Endodermal cell (in vitro differentiated cells): ENCODE data around the gene PLOD2. TPM values are rescaled to one million over a fixed set of nuclear protein-coding genes. Genes with fewer than 3 reads are reported as not detected.

Source experiments
- DNase-seq: peaks from one replicate; pipeline ENCODE4 v3.0.0-alpha.2; 2017
- H3K27ac ChIP-seq: 2 replicates; pipeline ENCODE4 v1.5.1; 2013; ENCODE audit warnings: mild to moderate bottlenecking, low read depth, low read length, moderate library complexity
- H3K27me3 ChIP-seq: 2 replicates; pipeline ENCODE4 v1.6.1; 2013; ENCODE audit warnings: mild to moderate bottlenecking, low read length, moderate library complexity; ENCODE audit not compliant: insufficient read depth, control insufficient read depth, poor library complexity, severe bottlenecking
- H3K36me3 ChIP-seq: 2 replicates; pipeline ENCODE4 v1.7.0; 2013; ENCODE audit warnings: mild to moderate bottlenecking, low read length, moderate library complexity; ENCODE audit not compliant: control insufficient read depth, insufficient read depth
- H3K4me1 ChIP-seq: one replicate; pipeline ENCODE4 v1.7.0; 2013; ENCODE audit warnings: low read length; ENCODE audit not compliant: control insufficient read depth, insufficient read depth
- H3K4me3 ChIP-seq: 2 replicates; pipeline ENCODE4 v1.5.1; 2013; ENCODE audit warnings: mild to moderate bottlenecking, low read length, moderate library complexity
- H3K9ac ChIP-seq: 2 replicates; pipeline ENCODE4 v1.6.1; 2013; ENCODE audit warnings: mild to moderate bottlenecking, low read length, moderate library complexity; ENCODE audit not compliant: poor library complexity, severe bottlenecking; ENCODE audit errors: extremely low read depth
- H3K9me3 ChIP-seq: 2 replicates; pipeline ENCODE4 v1.6.1; 2013; ENCODE audit warnings: mild to moderate bottlenecking, low read length, moderate library complexity; ENCODE audit not compliant: control insufficient read depth
- H3K27ac Mint-ChIP-seq: 2 replicates; pipeline ENCODE4 v1.8.0; 2020; ENCODE audit warnings: mixed read lengths
- H3K27me3 Mint-ChIP-seq: 2 replicates; pipeline ENCODE4 v1.8.0; 2021; ENCODE audit warnings: mild to moderate bottlenecking, mixed read lengths; ENCODE audit not compliant: insufficient read depth
- H3K36me3 Mint-ChIP-seq: 2 replicates; pipeline ENCODE4 v1.8.0; 2020; ENCODE audit warnings: low read depth, mixed read lengths
- H3K4me1 Mint-ChIP-seq: 2 replicates; pipeline ENCODE4 v1.8.0; 2020; ENCODE audit warnings: mixed read lengths
- H3K4me3 Mint-ChIP-seq: 2 replicates; pipeline ENCODE4 v1.8.0; 2020; ENCODE audit warnings: mild to moderate bottlenecking, moderate library complexity, mixed read lengths
- H3K9me3 Mint-ChIP-seq: 2 replicates; pipeline ENCODE4 v1.8.0; 2020; ENCODE audit warnings: mild to moderate bottlenecking, mixed read lengths
- CTCF ChIP-seq: fragments of 200-600 bp; sonication (generic); conservative IDR thresholded peaks from 2 replicates; pipeline ENCODE4 v1.5.0; 2021; ENCODE audit warnings: antibody characterized with exemption, mild to moderate bottlenecking
- WGBS, 2 experiments: methylation state at CpG; one replicate each; pipeline versions ENCODE4 v1.1.5 to v1.1.7; 2013; ENCODE audit warnings: missing lambda C conversion rate in 2 of 2, mixed read lengths in 1 of 2; ENCODE audit not compliant: insufficient coverage in 1 of 2, insufficient read length in 1 of 2; 5-methylcytosine and 5-hydroxymethylcytosine counted together
- total RNA-seq, 2 donors: library from RNA; stranded (reverse); fragmentation: NEBNext Ultra II Directional in 1 of 2; extraction: Animal tissue kit (Norgen Biotek cat#: 25700) in 1 of 2; gene quantifications; 2 replicates in 1 of 2; 3 replicates in 1 of 2; pipeline ENCODE4 v1.2.1, GENCODE V29; 2021

Gene PLOD2
- total RNA-seq, 2 donors from 2014 or later, result 37.9 to 65.5 TPM

DNA sequence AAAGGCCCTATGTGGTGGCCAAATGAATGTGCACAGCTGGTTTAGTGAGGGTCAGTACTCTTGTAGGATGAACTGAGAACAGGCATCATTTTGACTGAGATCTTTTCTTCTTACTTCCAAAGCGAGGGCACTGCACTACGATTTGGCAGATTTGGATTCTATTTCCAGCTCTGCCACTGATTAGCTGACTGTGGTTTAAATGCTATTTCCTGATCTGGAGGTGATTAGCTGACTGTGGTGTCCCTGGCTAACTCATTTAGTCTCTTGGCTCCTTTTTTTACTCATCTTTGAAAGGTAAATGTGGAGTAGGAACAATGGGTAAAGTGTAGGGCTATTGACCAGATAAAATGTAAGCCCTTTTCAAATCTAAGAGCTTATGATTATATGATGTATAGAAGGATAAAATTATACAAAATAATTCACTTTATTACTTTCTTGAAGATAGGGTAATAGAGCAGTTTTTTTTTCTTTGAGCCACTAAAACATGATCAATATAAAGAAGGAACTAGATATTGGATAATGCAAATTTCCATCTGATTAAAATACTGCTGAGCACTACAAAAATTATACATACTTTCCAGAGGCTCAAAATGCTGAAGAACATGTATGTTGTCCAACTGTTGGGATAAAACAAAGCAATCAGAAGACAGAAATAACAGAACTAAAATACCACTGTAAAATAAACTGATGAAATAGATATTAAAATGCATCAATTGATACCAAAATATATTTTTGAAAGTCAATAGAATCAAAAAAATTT is 39.7 kb upstream of the PLOD2 start:
- Mint-ChIP-seq H3K36me3 (peaks cover 10% of the 10 kb centered on the region), H3K4me3 (no peak overlapping the region), H3K27me3 (no peaks in the 10 kb centered on the region), H3K9me3 (no peaks in the 10 kb centered on the region), H3K27ac (no peak overlapping the region), H3K4me1 (peaks cover 6% of the 10 kb centered on the region)
- no peak overlapping the region for H3K4me3 ChIP-seq
- no peaks in the 10 kb centered on the region for H3K27me3 ChIP-seq
- H3K4me1 ChIP-seq, result no peaks in the 10 kb centered on the region
- H3K36me3 ChIP-seq, result no peaks in the 10 kb centered on the region
- no peak for DNase-seq
- 89 to 91% methylated on average over 2 of the region's 2 CpGs for WGBS, 2 experiments
- H3K9me3 ChIP-seq, result no peaks in the 10 kb centered on the region
- TF ChIP-seq CTCF, result no peak
- H3K9ac ChIP-seq, result no peak overlapping the region
- H3K27ac ChIP-seq, result no peak overlapping the region

DNA sequence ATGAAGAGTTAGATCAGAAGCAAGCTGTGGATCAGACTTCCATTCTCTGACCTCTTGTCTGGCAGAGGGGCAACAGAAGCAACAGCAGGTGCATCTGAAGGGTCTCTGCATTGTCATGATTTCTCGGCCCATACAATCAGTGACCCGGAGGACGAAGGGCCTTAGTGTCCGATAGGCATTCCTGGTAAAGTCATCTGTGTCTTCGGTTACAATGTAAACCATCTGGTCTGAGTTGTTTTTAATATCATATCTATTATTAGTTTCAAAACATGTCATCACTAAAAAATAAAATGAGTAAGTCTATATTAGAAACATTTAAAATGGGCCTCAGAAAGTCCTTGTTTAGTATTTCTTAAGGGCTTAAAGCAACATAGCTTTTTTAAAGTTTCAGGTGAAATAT is 38.8 kb upstream of the PLOD2 start:
- Histone ChIP-seq H3K27me3 (no peaks in the 10 kb centered on the region), H3K9me3 (no peaks in the 10 kb centered on the region), H3K4me1 (no peaks in the 10 kb centered on the region), H3K36me3 (peaks cover 4% of the 10 kb centered on the region), H3K4me3 (no peak overlapping the region), H3K9ac (no peak overlapping the region), H3K27ac (no peak overlapping the region)
- TF ChIP-seq CTCF, result no peak
- H3K27me3 Mint-ChIP-seq, result no peaks in the 10 kb centered on the region
- H3K4me3 Mint-ChIP-seq, result no peak overlapping the region
- peaks cover 10% of the 10 kb centered on the region for H3K36me3 Mint-ChIP-seq
- 95 to 100% methylated on average over 1 to 5 of the region's 5 CpGs for WGBS, 2 experiments
- H3K4me1 Mint-ChIP-seq, result peaks cover 6% of the 10 kb centered on the region
- no peak overlapping the region for H3K27ac Mint-ChIP-seq
- no peaks in the 10 kb centered on the region for H3K9me3 Mint-ChIP-seq
- no peak for DNase-seq

DNA sequence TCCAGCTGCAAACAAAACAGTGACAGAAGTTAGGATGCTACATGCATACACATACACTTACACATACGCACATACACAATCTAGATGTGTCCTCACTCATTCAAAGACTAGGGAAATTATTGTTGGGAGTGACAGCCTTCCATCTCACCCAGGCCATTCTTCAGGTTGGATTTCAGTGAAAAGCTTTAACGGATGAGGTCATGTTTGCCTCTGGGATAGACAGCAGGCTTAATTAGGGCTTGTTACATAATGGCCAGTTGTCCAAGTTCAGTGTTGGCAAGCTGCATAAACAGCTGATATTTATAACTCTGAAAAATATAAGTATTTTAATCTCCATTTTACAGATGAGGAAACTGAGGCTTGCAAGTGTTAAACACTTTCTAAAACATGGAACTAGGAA is 35.8 kb upstream of the PLOD2 start:
- no peak for DNase-seq
- no peak for TF ChIP-seq CTCF
- H3K36me3 Mint-ChIP-seq, result peaks cover 11% of the 10 kb centered on the region

More for the DNA sequence above, 35.8 kb upstream of the PLOD2 start:
- peaks cover 5% of the 10 kb centered on the region for H3K36me3 ChIP-seq
- H3K4me3 ChIP-seq, result no peak overlapping the region
- 93% methylated on average over 2 of the region's 2 CpGs; no CpG with 5 or more reads in 1 of the 2 experiments for WGBS, 2 experiments
- Mint-ChIP-seq H3K9me3 (no peaks in the 10 kb centered on the region), H3K27ac (no peak overlapping the region), H3K27me3 (no peaks in the 10 kb centered on the region), H3K4me1 (no peaks in the 10 kb centered on the region), H3K4me3 (no peak overlapping the region)
- no peaks in the 10 kb centered on the region for H3K9me3 ChIP-seq
- no peaks in the 10 kb centered on the region for H3K4me1 ChIP-seq
- H3K9ac ChIP-seq, result no peak overlapping the region
- H3K27me3 ChIP-seq, result no peaks in the 10 kb centered on the region
- H3K27ac ChIP-seq, result no peak overlapping the region
